Activated gamma-delta T cell treated with anti-CD3 and anti-CD28 coated beads, Interleukin-2, amount 50 U/mL, for 16 hours (primary cell): Measurements from ENCODE around the gene LIF.

Source experiments
- DNase-seq: peaks from one replicate; pipeline ENCODE4 v3.0.0-alpha.2; 2020; ENCODE audit warnings: low read depth

The LIF gene

GRCh38 chr22:30284172-30284571, 37.6 kb upstream of the LIF start:
- DNase-seq, result no peak

- no peak for DNase-seq
Measured at GRCh38 chr22:30283342-30283741, 36.8 kb upstream of the LIF start.

- DNase-seq, result no peak
Measured at GRCh38 chr22:30282616-30283046, 36.1 kb upstream of the LIF start.

GRCh38 chr22:30280505-30280904, 33.9 kb upstream of the LIF start:
- no peak for DNase-seq

- no peak for DNase-seq
Measured at GRCh38 chr22:30279932-30280331, 33.4 kb upstream of the LIF start.

- no peak for DNase-seq
Measured at GRCh38 chr22:30279046-30279788, 32.7 kb upstream of the LIF start.

- DNase-seq, result no peak
Measured at GRCh38 chr22:30277547-30278344, 31.2 kb upstream of the LIF start.

- DNase-seq, result no peak
Measured at GRCh38 chr22:30276039-30276438, 29.5 kb upstream of the LIF start.

GRCh38 chr22:30275625-30276024, 29.1 kb upstream of the LIF start:
- no peak for DNase-seq

GRCh38 chr22:30274437-30274812, 27.9 kb upstream of the LIF start:
- DNase-seq, result no peak

- DNase-seq, result no peak
Measured at GRCh38 chr22:30273711-30274436, 27.3 kb upstream of the LIF start.

- DNase-seq, result no peak
Measured at GRCh38 chr22:30272781-30273601, 26.4 kb upstream of the LIF start.

- DNase-seq, result no peak
Measured at GRCh38 chr22:30270832-30271231, 24.3 kb upstream of the LIF start.

GRCh38 chr22:30268331-30268730, 21.8 kb upstream of the LIF start:
- no peak for DNase-seq

- no peak for DNase-seq
Measured at GRCh38 chr22:30267382-30268302, 21.1 kb upstream of the LIF start.

- DNase-seq, result peak; percentile 55
Measured at GRCh38 chr22:30266445-30267381, 20.2 kb upstream of the LIF start, which contains the start of gene OSM. Gene OSM, minus strand, starts transcription at chr22:30266851. Its CDS starts 52 bp downstream, at chr22:30266799.

GRCh38 chr22:30265823-30266444, 19.4 kb upstream of the LIF start:
- DNase-seq, result peak; percentile 73

- DNase-seq, result no peak
Measured at GRCh38 chr22:30265131-30265720, 18.7 kb upstream of the LIF start.

GRCh38 chr22:30263883-30264282, 17.3 kb upstream of the LIF start:
- no peak for DNase-seq
